ENCODE data around the gene DYNC2I2. TPM values are rescaled to one million over a fixed set of nuclear protein-coding genes. Genes with fewer than 3 reads are reported as not detected.

DYNC2I2 gene
- total RNA-seq, 1 donor from 2014 or later, result 45.9 TPM

DNA sequence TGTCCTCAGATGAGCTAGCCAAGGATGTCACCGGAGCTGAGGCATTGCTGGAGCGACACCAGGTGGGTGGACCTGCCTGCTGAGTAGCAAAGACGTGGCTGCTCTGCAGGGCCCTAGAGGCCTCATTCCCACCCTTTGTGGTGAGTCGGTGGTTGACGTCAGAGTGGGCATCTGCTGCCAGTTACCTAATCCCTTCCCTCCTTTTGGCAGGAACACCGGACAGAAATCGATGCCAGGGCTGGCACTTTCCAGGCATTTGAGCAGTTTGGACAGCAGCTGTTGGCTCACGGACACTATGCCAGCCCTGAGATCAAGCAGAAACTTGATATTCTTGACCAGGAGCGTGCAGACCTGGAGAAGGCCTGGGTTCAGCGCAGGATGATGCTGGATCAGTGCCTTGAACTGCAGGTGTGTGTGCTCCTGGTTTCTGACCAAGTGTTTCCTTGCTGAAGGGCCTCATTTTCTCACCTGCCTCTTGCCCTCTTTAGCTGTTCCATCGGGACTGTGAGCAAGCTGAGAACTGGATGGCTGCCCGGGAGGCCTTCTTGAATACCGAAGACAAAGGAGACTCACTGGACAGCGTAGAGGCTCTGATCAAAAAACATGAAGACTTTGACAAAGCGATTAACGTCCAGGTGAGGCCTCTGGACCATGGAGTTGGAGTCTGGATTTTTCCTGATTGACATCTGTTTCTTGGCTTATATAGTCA is 48.9 kb downstream of the DYNC2I2 start:
- H2AFZ ChIP-seq (replicated peaks), result no peak overlapping the region
- no peak for DNase-seq (ENCODE audit: low spot score)
- Mint-ChIP-seq H3K27me3 (ENCODE audit: insufficient read depth, low read depth) (no peaks in the 10 kb centered on the region), H3K4me3 (no peak overlapping the region), H3K36me3 (peaks cover 41% of the 10 kb centered on the region), H3K9me3 (no peaks in the 10 kb centered on the region), H3K27ac (no peak overlapping the region), H3K4me1 (no peaks in the 10 kb centered on the region)
- no peaks in the 10 kb centered on the region for H3K4me1 ChIP-seq
- TF ChIP-seq CTCF (IDR thresholded peaks at IDR 0.05), result no peak
- no peak for TF ChIP-seq EZH2 (IDR thresholded peaks at IDR 0.05)
- TF ChIP-seq EZH2phosphoT487 (IDR thresholded peaks at IDR 0.05), result no peak
- no peak overlapping the region for H3K27ac ChIP-seq
- H3K9ac ChIP-seq, result no peak overlapping the region
- H4K20me1 ChIP-seq (ENCODE audit: low read depth), result no peaks in the 10 kb centered on the region
- peaks cover 3% of the 10 kb centered on the region for H3K36me3 ChIP-seq
- H3K79me2 ChIP-seq (ENCODE audit: low read depth), result no peaks in the 10 kb centered on the region
- no peak overlapping the region for H3K4me2 ChIP-seq
- no peaks in the 10 kb centered on the region for H3F3A ChIP-seq (ENCODE audit: low read depth)
- H3K4me3 ChIP-seq, result no peak overlapping the region
- H3K27me3 ChIP-seq, result no peaks in the 10 kb centered on the region
- no peaks in the 10 kb centered on the region for H3K9me3 ChIP-seq (ENCODE audit: low read depth)

DNA sequence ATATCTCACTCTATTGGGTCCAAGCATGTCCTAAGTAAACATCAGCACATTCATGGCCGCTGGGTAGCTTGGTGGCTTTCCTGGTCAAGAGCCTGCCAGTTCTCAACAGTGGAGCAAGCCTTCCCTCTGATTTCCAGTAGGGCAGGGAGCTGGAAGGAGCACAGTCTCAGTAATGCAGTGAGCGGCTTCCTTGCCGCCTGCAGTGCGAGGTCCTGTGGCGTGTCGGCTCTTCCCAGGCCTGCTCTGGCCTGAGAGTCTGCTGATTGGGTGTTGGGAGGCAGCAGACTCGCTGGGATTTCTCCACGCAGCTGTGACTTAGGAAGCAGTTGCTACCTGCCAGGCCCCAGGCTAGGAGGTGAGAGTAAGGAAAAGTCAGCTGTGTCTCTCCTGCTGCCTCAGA is 53.0 kb downstream of the DYNC2I2 start:
- no peak overlapping the region for H3K4me2 ChIP-seq
- H3K4me1 ChIP-seq, result no peaks in the 10 kb centered on the region
- TF ChIP-seq EZH2phosphoT487 (IDR thresholded peaks at IDR 0.05) (no peak), EZH2 (IDR thresholded peaks at IDR 0.05) (no peak), CTCF (IDR thresholded peaks at IDR 0.05) (no peak)
- DNase-seq (ENCODE audit: low spot score), result no peak
- no peaks in the 10 kb centered on the region for H3K36me3 ChIP-seq
- no peak overlapping the region for H3K9ac ChIP-seq
- no peak overlapping the region for H3K27ac Mint-ChIP-seq
- H4K20me1 ChIP-seq (ENCODE audit: low read depth), result no peaks in the 10 kb centered on the region
- H3F3A ChIP-seq (ENCODE audit: low read depth), result no peaks in the 10 kb centered on the region
- H3K27me3 ChIP-seq, result no peaks in the 10 kb centered on the region
- no peak overlapping the region for H2AFZ ChIP-seq (replicated peaks)
- no peaks in the 10 kb centered on the region for H3K27me3 Mint-ChIP-seq (ENCODE audit: insufficient read depth, low read depth)
- no peak overlapping the region for H3K4me3 Mint-ChIP-seq
- H3K4me1 Mint-ChIP-seq, result no peaks in the 10 kb centered on the region
- no peaks in the 10 kb centered on the region for H3K9me3 Mint-ChIP-seq
- no peaks in the 10 kb centered on the region for H3K9me3 ChIP-seq (ENCODE audit: low read depth)
- no peak overlapping the region for H3K27ac ChIP-seq
- H3K36me3 Mint-ChIP-seq, result peaks cover 33% of the 10 kb centered on the region
- no peaks in the 10 kb centered on the region for H3K79me2 ChIP-seq (ENCODE audit: low read depth)
- H3K4me3 ChIP-seq, result no peak overlapping the region

DNA sequence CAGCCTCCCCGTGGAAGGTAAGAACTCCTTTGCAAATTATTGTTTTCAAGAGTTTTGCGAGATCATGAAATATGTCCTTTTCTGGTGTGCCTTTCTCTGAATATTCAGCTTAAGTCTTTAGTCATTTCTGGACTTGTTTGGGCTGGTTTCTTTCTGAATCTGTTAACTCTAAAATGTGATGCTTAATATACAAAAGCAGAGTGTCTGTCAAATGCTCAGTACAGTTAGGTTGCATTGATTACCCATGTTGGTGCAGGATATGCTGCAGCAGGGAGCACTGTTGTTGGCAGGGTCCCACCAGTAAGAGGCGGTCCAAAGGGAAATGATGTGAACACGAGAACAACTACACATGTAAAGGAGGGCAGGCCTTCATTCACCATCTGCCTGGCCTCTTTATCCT is 56.5 kb downstream of the DYNC2I2 start:
- no peak overlapping the region for H3K4me3 Mint-ChIP-seq

More for the DNA sequence above, 56.5 kb downstream of the DYNC2I2 start:
- Histone ChIP-seq H3K9me3 (ENCODE audit: low read depth) (no peaks in the 10 kb centered on the region), H2AFZ (replicated peaks) (no peak overlapping the region), H3K79me2 (ENCODE audit: low read depth) (no peaks in the 10 kb centered on the region), H4K20me1 (ENCODE audit: low read depth) (no peaks in the 10 kb centered on the region), H3K4me2 (no peak overlapping the region), H3K4me3 (no peak overlapping the region), H3K27me3 (no peaks in the 10 kb centered on the region), H3K4me1 (no peaks in the 10 kb centered on the region), H3F3A (ENCODE audit: low read depth) (no peaks in the 10 kb centered on the region), H3K36me3 (no peaks in the 10 kb centered on the region), H3K27ac (no peak overlapping the region), H3K9ac (no peak overlapping the region)
- Mint-ChIP-seq H3K9me3 (no peaks in the 10 kb centered on the region), H3K4me1 (no peaks in the 10 kb centered on the region), H3K27me3 (ENCODE audit: insufficient read depth, low read depth) (peaks cover 2% of the 10 kb centered on the region), H3K36me3 (peaks cover 22% of the 10 kb centered on the region), H3K27ac (peak overlapping the region; percentile 50)
- no peak for DNase-seq (ENCODE audit: low spot score)
- TF ChIP-seq EZH2 (IDR thresholded peaks at IDR 0.05), result no peak
- TF ChIP-seq CTCF (IDR thresholded peaks at IDR 0.05), result no peak
- no peak for TF ChIP-seq EZH2phosphoT487 (IDR thresholded peaks at IDR 0.05)

Data from neural progenitor cell (in vitro differentiated cells).